Chondrocyte (in vitro differentiated cells): ENCODE measurements around the gene CDK14. TPM values are rescaled to one million over a fixed set of nuclear protein-coding genes. Genes with fewer than 3 reads are reported as not detected.

Experiments used
- DNase-seq: peaks from one replicate; pipeline ENCODE4 v3.0.0; 2021; ENCODE audit warnings: mixed read lengths, low spot score
- H3K27ac Mint-ChIP-seq: one replicate; pipeline ENCODE4 v1.8.0; 2021; ENCODE audit warnings: mild to moderate bottlenecking, moderate library complexity, mixed read lengths; ENCODE audit not compliant: unreplicated experiment
- H3K27me3 Mint-ChIP-seq: 2 replicates; pipeline ENCODE4 v1.8.0; 2021; ENCODE audit warnings: low read depth, mixed read lengths
- H3K36me3 Mint-ChIP-seq: 2 replicates; pipeline ENCODE4 v1.8.0; 2021; ENCODE audit warnings: low read depth, mixed read lengths
- H3K4me1 Mint-ChIP-seq: 2 replicates; pipeline ENCODE4 v1.8.0; 2021; ENCODE audit warnings: low read depth, mild to moderate bottlenecking, mixed read lengths
- H3K4me3 Mint-ChIP-seq: one replicate; pipeline ENCODE4 v1.8.0; 2021; ENCODE audit warnings: mild to moderate bottlenecking, moderate library complexity, mixed read lengths; ENCODE audit not compliant: unreplicated experiment
- H3K9me3 Mint-ChIP-seq: 2 replicates; pipeline ENCODE4 v1.8.0; 2021; ENCODE audit warnings: low read depth, mixed read lengths
- CTCF ChIP-seq: fragments of 200-600 bp; sonication (generic); IDR thresholded peaks from 2 replicates; pipeline ENCODE4 v1.5.0; 2021; ENCODE audit warnings: antibody characterized with exemption, mild to moderate bottlenecking, moderate library complexity
- total RNA-seq: library from RNA; stranded (reverse); gene quantifications from 3 replicates; pipeline ENCODE4 v1.2.1, GENCODE V29; 2021

CDK14 gene
- total RNA-seq, 1 donor from 2014 or later = 61.4 TPM

- Mint-ChIP-seq H3K27me3 (no peaks in the 10 kb centered on the region), H3K4me3 (peak overlapping the region; percentile 84), H3K36me3 (peaks cover 2% of the 10 kb centered on the region), H3K9me3 (no peaks in the 10 kb centered on the region), H3K4me1 (peaks cover 60% of the 10 kb centered on the region), H3K27ac (peak overlapping the region; percentile 96)
- DNase-seq = no peak
- TF ChIP-seq CTCF = no peak
Observed at GRCh38 chr7:90595342-90595800, 750 bp upstream of the CDK14 start.

- TF ChIP-seq CTCF = peak; percentile 25
- no peak for DNase-seq
- Mint-ChIP-seq H3K4me3 (peak overlapping the region; percentile 95), H3K27ac (peak overlapping the region; percentile 96), H3K9me3 (no peaks in the 10 kb centered on the region), H3K4me1 (peaks cover 69% of the 10 kb centered on the region), H3K27me3 (no peaks in the 10 kb centered on the region), H3K36me3 (peaks cover 2% of the 10 kb centered on the region)
Observed at GRCh38 chr7:90596671-90597562, 796 bp downstream of the CDK14 start.

GRCh38 chr7:90597563-90598253 is 1.6 kb downstream of the CDK14 start:
- DNase-seq = no peak
- Mint-ChIP-seq H3K4me1 (peaks cover 65% of the 10 kb centered on the region), H3K9me3 (no peaks in the 10 kb centered on the region), H3K36me3 (peaks cover 2% of the 10 kb centered on the region), H3K4me3 (peak overlapping the region; percentile 95), H3K27ac (peak overlapping the region; percentile 83), H3K27me3 (no peaks in the 10 kb centered on the region)
- no peak for TF ChIP-seq CTCF

GRCh38 chr7:90599038-90599437 is 2.9 kb downstream of the CDK14 start:
- DNase-seq = no peak
- Mint-ChIP-seq H3K4me3 (peak overlapping the region; percentile 37), H3K36me3 (peaks cover 2% of the 10 kb centered on the region), H3K27me3 (no peaks in the 10 kb centered on the region), H3K9me3 (no peaks in the 10 kb centered on the region), H3K4me1 (peaks cover 64% of the 10 kb centered on the region), H3K27ac (peak overlapping the region; percentile 68)
- TF ChIP-seq CTCF = no peak

- Mint-ChIP-seq H3K9me3 (no peaks in the 10 kb centered on the region), H3K4me3 (no peak overlapping the region), H3K36me3 (peaks cover 2% of the 10 kb centered on the region), H3K27ac (peak overlapping the region; percentile 38), H3K27me3 (no peaks in the 10 kb centered on the region), H3K4me1 (peaks cover 63% of the 10 kb centered on the region)
- TF ChIP-seq CTCF = no peak
- DNase-seq = no peak
Observed at GRCh38 chr7:90599892-90600555, 3.9 kb downstream of the CDK14 start.
